HUDEP-2 (cell line): Measurements from ENCODE around the gene ANKRD30B.
"Not testable (repeated sequence)": the region's sequence is repeated elsewhere in the genome, so short reads cannot be mapped to it uniquely, and the experiment has no call there.

Source experiments
- DNase-seq, 76 experiments: peaks; one replicate each; lab custom pipeline; 2025; ENCODE audit not compliant: unreplicated experiment in 76 of 76; lab: John Stamatoyannopoulos, UW

Gene ANKRD30B

DNA sequence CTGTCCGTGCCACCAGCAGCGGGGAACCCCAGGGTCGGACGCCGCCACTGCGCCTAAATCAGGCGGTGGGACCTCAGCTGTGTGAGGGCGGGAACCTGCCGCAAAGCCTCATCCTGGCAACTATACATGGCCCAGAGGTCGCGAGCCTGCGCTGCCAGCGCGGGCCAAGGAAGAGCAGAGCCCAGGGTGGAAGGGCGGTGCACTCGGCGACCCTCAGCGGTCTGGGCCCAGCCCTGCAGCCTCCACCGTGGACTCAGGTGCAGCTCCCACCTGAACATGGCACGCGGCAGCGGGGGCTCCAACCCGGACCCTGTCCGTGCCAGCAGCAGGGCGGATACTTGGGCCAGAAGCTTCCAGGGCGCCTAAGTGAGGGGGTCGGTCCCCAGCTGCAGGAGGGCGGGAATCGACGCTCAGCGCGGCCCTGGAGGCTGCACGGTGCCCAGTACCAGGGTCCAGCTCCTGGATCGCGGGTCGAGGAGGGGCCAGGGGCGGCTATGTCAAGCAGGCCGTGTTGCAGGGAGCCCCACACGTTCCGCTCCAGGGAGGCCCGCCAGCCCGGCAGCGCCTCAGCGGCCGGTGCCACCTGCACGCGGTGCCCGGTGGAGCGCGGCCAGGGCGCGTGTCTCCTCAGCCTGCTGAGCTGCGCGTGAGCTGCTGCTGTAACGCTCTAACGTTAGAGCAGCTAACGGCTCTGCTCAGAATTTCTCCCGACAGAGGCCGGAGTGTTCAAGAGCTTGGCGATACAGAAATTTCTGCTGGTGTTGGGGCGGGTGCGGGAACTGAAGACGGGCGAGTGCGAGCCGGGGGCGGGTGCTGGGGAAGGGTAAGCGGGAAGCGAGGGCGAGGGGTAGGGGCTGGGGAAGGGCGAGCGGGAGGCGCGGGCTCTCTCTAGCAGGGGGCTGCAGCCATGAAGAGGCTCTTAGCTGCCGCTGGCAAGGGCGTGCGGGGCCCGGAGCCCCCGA lies at the start of gene ANKRD30B:
ANKRD30B (plus strand) TSS at position 660 of the 962 bp plus-strand sequence; CDS start at position 908, 248 bp downstream.
- DNase-seq: no peak

- DNase-seq: not testable (repeated sequence)
Measured at GRCh38 chr18:14701286-14702040, 46.5 kb upstream of the ANKRD30B start.

- DNase-seq: not testable (repeated sequence)
Measured at GRCh38 chr18:14709761-14710160, 38.2 kb upstream of the ANKRD30B start.

GRCh38 chr18:14721569-14721968 lies 26.4 kb upstream of the ANKRD30B start:
- DNase-seq: not testable (repeated sequence)

DNA sequence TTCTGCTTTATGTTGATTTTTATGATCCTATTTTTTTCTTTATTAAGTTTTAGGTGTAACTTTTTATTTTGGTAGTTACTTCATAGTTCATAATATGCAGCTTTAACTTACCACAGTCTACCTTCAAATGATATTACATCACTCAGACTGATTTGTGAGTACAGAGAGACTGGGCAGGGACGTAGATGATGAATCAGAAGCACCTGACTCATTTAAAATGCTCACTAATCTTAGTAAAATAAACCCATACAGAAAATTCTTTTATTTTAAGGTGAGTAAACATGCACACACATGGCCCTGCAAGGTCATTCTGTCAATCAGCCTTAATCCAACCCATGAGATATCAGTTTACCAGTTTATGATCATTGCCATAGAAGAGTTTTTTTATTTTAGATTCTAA lies 8.9 kb upstream of the ANKRD30B start:
- not testable (repeated sequence) for DNase-seq

DNA sequence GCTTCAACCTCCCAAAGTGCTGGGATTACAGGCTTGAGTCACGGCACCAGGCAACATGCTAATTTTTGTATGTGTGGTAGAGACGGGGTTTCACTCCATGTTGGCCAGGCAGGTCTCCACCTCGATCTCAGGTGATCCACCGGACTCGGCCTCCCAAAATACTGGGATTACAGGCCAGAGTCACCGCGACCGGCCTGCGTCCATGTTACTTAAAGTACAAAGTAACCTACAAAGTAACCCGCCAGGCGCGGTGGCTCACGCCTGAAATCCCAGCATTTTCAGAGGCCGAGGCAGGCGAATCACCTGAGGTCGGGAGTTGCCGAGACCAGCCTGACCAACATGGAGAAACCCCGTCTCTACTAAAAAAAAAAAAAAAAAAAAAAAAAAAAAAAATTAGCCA lies 1.1 kb upstream of the ANKRD30B start:
- DNase-seq: no peak

DNA sequence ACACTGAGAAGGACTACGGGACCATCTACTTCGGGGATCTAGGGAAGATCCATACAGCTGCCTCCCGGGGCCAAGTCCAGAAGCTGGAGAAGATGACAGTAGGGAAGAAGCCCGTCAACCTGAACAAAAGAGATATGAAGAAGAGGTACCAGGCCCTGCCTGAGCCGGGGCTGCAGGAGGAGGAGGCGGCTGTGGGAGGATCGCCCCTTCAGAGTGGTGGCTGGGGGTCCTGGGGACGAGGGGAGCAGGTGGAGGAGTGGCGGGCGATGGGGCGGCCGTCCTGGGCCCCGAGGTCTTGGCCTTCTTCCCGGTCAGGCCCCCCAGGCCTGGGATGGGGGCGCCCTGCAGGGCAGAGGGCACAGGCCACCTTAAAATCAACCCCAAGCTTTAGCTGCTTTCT lies 524 bp downstream of the ANKRD30B start:
- DNase-seq: no peak

GRCh38 chr18:14763566-14763965 lies 15.6 kb downstream of the ANKRD30B start:
- not testable (repeated sequence) for DNase-seq

- no peak for DNase-seq
Measured at GRCh38 chr18:14767474-14767873, 19.5 kb downstream of the ANKRD30B start.

DNA sequence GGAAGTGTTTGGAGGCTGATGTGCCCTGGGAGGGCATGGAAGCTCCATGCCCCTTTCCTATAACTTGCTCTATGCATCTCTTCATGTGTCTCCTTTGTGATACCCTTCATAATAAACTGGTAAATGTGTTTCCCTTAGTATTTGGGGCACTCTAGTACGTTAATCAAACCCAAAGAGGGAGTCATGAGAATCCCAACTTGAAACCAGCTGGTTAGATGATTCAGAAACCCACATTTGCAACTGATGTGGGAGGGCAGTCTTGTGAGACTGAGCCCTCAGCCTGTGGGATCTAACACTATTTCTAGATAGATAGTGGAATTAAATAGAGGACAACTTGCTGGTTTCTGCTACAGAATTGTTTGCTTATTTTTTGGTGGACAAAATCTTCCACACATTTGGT lies 20.3 kb downstream of the ANKRD30B start:
- DNase-seq: no peak

GRCh38 chr18:14769381-14769780 lies 21.4 kb downstream of the ANKRD30B start:
- DNase-seq: no peak

DNA sequence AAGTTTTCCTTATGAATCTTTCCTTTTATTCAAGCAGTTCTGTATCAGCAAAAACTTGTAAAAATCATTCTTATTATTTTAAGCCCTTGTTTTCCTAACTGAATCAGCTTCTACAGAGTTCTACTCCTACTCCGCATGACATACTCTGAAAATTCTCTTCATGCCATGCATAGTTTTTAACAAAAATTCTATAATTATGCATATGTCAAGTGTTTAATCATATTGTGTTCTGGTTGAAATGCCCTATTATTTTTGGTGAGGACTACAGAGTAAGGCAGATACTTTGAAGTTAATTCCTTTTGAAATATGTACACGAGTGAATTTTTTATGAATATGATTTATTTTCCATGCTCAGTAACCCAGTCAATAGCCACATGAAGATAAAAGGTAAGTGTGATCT lies 28.8 kb downstream of the ANKRD30B start:
- DNase-seq: no peak

GRCh38 chr18:14781671-14782070 lies 33.7 kb downstream of the ANKRD30B start:
- no peak for DNase-seq

GRCh38 chr18:14784133-14784532 lies 36.2 kb downstream of the ANKRD30B start:
- no peak for DNase-seq

DNA sequence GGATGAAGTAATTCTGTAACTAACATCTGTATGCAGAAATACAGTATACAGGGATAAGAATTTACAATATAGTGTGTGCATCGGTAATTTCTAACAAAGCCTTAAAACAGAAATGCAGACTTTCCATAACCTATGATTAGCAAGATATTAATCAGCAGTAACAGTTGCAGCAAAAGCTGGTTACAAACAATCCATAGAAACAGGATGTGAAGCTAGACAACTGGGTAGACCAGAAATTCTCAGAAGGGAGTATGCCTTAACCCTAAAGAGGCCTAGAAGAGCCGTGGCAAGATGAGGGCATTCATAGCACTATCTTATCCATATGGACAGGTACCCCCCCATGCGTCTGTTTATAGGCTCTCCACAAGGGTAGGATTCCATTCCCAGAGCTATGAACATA lies 48.9 kb downstream of the ANKRD30B start:
- not testable (repeated sequence) for DNase-seq

- DNase-seq: not testable (repeated sequence)
Measured at GRCh38 chr18:14797969-14798764, 50.2 kb downstream of the ANKRD30B start.

- DNase-seq: not testable (repeated sequence)
Measured at GRCh38 chr18:14811081-14811480, 63.1 kb downstream of the ANKRD30B start.

GRCh38 chr18:14826972-14827632 lies 79.1 kb downstream of the ANKRD30B start:
- DNase-seq: not testable (repeated sequence)

- not testable (repeated sequence) for DNase-seq
Measured at GRCh38 chr18:14841607-14842006, 93.6 kb downstream of the ANKRD30B start.

DNA sequence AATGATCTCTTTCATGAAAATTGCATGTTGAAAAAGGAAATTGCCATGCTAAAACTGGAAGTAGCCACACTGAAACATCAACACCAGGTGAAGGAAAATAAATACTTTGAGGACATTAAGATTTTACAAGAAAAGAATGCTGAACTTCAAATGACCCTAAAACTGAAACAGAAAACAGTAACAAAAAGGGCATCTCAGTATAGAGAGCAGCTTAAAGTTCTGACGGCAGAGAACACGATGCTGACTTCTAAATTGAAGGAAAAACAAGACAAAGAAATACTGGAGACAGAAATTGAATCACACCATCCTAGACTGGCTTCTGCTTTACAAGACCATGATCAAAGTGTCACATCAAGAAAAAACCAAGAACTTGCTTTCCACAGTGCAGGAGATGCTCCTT lies 103.6 kb downstream of the ANKRD30B start:
- not testable (repeated sequence) for DNase-seq
